DND-41 (cell line): ENCODE data around the gene TBC1D2B.

Experiments used
- ATAC-seq: fragments of 200-7000 bp; cut with Tn5 transposase; 3 replicates; pipeline ENCODE4 v1.9.1; 2021; ENCODE audit warnings: low read depth; ENCODE audit not compliant: insufficient read depth
- DNase-seq: peaks from one replicate; pipeline ENCODE4 v3.0.0-alpha.2; 2020
- H2AFZ ChIP-seq: 2 replicates; pipeline ENCODE4 v1.6.0; 2012; ENCODE audit warnings: low read depth, low read length
- H3K27ac ChIP-seq: 2 replicates; pipeline ENCODE4 v1.5.1; 2012; ENCODE audit warnings: low read length, inconsistent platforms
- H3K27me3 ChIP-seq: fragments of 200-600 bp; sonication (generic); 2 replicates; pipeline ENCODE4 v1.6.0; 2012; ENCODE audit warnings: low read length, mild to moderate bottlenecking, inconsistent platforms; ENCODE audit not compliant: insufficient read depth, poor library complexity
- H3K36me3 ChIP-seq: 2 replicates; pipeline ENCODE4 v1.5.1; 2012; ENCODE audit warnings: low read length, inconsistent platforms; ENCODE audit not compliant: insufficient read depth
- H3K4me1 ChIP-seq: 2 replicates; pipeline ENCODE4 v1.5.1; 2012; ENCODE audit warnings: mild to moderate bottlenecking, low read length; ENCODE audit not compliant: insufficient read depth
- H3K4me2 ChIP-seq: 2 replicates; pipeline ENCODE4 v1.6.0; 2012; ENCODE audit warnings: mild to moderate bottlenecking, moderate library complexity, low read length, inconsistent platforms; ENCODE audit not compliant: insufficient read depth
- H3K4me3 ChIP-seq, 2 experiments: fragments of 200-600 bp in 1 of 2; shearing (Covaris generic) in 1 of 2; 2 replicates each; pipeline ENCODE4 v1.5.1; 2012 to 2016; ENCODE audit warnings: inconsistent platforms in 2 of 2, low read length in 2 of 2, mild to moderate bottlenecking in 2 of 2, low read depth in 1 of 2, moderate library complexity in 1 of 2
- H3K79me2 ChIP-seq: 2 replicates; pipeline ENCODE4 v1.6.0; 2012; ENCODE audit warnings: low read length, inconsistent platforms; ENCODE audit not compliant: insufficient read depth
- H3K9ac ChIP-seq: 2 replicates; pipeline ENCODE4 v1.6.0; 2012; ENCODE audit warnings: low read depth, mild to moderate bottlenecking, inconsistent platforms, low read length, moderate library complexity
- H3K9me3 ChIP-seq: 2 replicates; pipeline ENCODE4 v1.5.1; 2012; ENCODE audit warnings: low read length, moderate library complexity, mild to moderate bottlenecking, inconsistent platforms; ENCODE audit not compliant: insufficient read depth, severe bottlenecking
- H4K20me1 ChIP-seq: 2 replicates; pipeline ENCODE4 v1.6.0; 2012; ENCODE audit warnings: low read length; ENCODE audit not compliant: insufficient read depth
- CTCF ChIP-seq: IDR thresholded peaks from 2 replicates; pipeline ENCODE4 v1.5.1; 2012; ENCODE audit warnings: borderline replicate concordance, low read length, moderate library complexity, mild to moderate bottlenecking; ENCODE audit not compliant: poor library complexity, severe bottlenecking; ENCODE audit errors: extremely low read depth
- EZH2 ChIP-seq: IDR thresholded peaks from 3 replicates; pipeline ENCODE4 v1.6.1; 2012; ENCODE audit warnings: borderline replicate concordance, low read depth, mild to moderate bottlenecking, moderate library complexity, low read length, inconsistent platforms; ENCODE audit not compliant: severe bottlenecking

The TBC1D2B gene

DNA sequence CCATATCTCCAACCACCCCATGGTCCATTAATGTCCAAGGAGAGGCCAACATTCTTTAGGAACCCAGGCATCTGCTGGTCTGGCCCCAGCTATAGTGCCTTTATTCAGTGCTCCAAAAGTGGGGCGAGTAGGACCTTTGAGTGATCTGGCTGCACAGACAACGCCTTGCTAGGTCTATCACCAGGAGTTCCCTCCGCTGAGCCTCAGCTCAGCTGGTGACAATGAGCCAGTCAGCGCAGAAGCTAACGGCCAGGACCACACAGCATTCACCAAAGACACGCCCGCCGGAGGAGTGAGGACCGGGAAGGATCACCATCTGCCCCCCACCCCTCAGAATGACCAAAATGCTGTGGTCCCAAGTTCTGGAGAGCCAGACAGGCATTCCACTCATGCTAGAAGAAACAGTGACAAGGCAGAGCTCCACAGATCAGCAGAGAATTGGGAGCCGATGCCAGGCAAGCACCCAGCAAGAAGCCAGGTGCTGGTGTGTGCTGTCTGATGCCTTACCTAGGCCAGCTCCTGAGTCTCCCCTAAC, 19.0 kb downstream of the TBC1D2B start:
- Histone ChIP-seq H3K9me3 (no peaks in the 10 kb centered on the region), H3K27ac (peak overlapping the region; percentile 68), H4K20me1 (peaks cover 28% of the 10 kb centered on the region), H3K27me3 (no peaks in the 10 kb centered on the region), H3K9ac (no peak overlapping the region), H3K4me3 (no peak overlapping the region), H3K4me1 (peaks cover 70% of the 10 kb centered on the region), H3K79me2 (peaks cover 99% of the 10 kb centered on the region), H3K4me2 (no peak overlapping the region), H2AFZ (no peak overlapping the region), H3K36me3 (peaks cover 8% of the 10 kb centered on the region)
- ATAC-seq, result no peak
- TF ChIP-seq CTCF (no peak), EZH2 (no peak)
- no peak for DNase-seq

- DNase-seq (no peak), ATAC-seq (no peak)
- H3K9ac ChIP-seq, result no peak overlapping the region
- H3K4me1 ChIP-seq, result peaks cover 70% of the 10 kb centered on the region
- H2AFZ ChIP-seq, result no peak overlapping the region
- H3K9me3 ChIP-seq, result no peaks in the 10 kb centered on the region
- no peak overlapping the region for H3K4me2 ChIP-seq
- no peaks in the 10 kb centered on the region for H3K27me3 ChIP-seq
- no peak overlapping the region for H3K4me3 ChIP-seq
- H3K27ac ChIP-seq, result no peak overlapping the region; the same call in 1 of the 2 replicates
- peaks cover 98% of the 10 kb centered on the region for H3K79me2 ChIP-seq
- peaks cover 13% of the 10 kb centered on the region for H3K36me3 ChIP-seq
- no peak for TF ChIP-seq CTCF
- no peak for TF ChIP-seq EZH2
- H4K20me1 ChIP-seq, result peaks cover 28% of the 10 kb centered on the region
Observed at GRCh38 chr15:78057803-78058202, 19.7 kb downstream of the TBC1D2B start.

- Histone ChIP-seq H3K27me3 (no peaks in the 10 kb centered on the region), H2AFZ (no peak overlapping the region), H4K20me1 (peaks cover 28% of the 10 kb centered on the region), H3K9me3 (no peaks in the 10 kb centered on the region), H3K4me3 (no peak overlapping the region), H3K4me2 (no peak overlapping the region), H3K4me1 (peaks cover 70% of the 10 kb centered on the region), H3K27ac (peak overlapping the region; percentile 65), H3K36me3 (peaks cover 21% of the 10 kb centered on the region), H3K79me2 (peaks cover 91% of the 10 kb centered on the region), H3K9ac (no peak overlapping the region)
- DNase-seq (peak; percentile 47), ATAC-seq (peak; percentile 72)
- TF ChIP-seq EZH2, result no peak
- TF ChIP-seq CTCF, result no peak
Observed at GRCh38 chr15:78056714-78057269, 20.7 kb downstream of the TBC1D2B start.
